Natural killer cell (primary cell): ENCODE measurements around the gene KRTAP13-4. TPM values are rescaled to one million over a fixed set of nuclear protein-coding genes. Genes with fewer than 3 reads are reported as not detected.

Experiments used
- ATAC-seq, 3 donors: fragments of 150-1000 bp in 2 of 3; fragments of 200-7000 bp in 1 of 3; cut with Tn5 transposase; 1 replicate in 1 of 3; 2 replicates in 2 of 3; pipeline ENCODE4 v1.10.0; 2021; ENCODE audit warnings: mild to moderate bottlenecking in 2 of 3, moderate library complexity in 2 of 3
- DNase-seq, 2 donors: peaks; one replicate each; pipeline versions ENCODE4 v3.0.0 to v3.0.0-alpha.2; 2013 to 2021; ENCODE audit warnings: mixed read lengths in 1 of 2
- H3K27ac ChIP-seq: one replicate; pipeline ENCODE4 v1.5.1; 2013; ENCODE audit warnings: mild to moderate bottlenecking, low read length
- H3K27me3 ChIP-seq: one replicate; pipeline ENCODE4 v1.6.1; 2013; ENCODE audit warnings: low read length; ENCODE audit not compliant: control insufficient read depth, insufficient read depth
- H3K36me3 ChIP-seq: one replicate; pipeline ENCODE4 v1.6.1; 2013; ENCODE audit warnings: low read length; ENCODE audit not compliant: control insufficient read depth, insufficient read depth
- H3K4me1 ChIP-seq: one replicate; pipeline ENCODE4 v1.6.1; 2013; ENCODE audit warnings: low read length; ENCODE audit not compliant: control insufficient read depth, insufficient read depth
- H3K4me3 ChIP-seq: one replicate; pipeline ENCODE4 v1.5.1; 2013; ENCODE audit warnings: low read length
- H3K9me3 ChIP-seq: one replicate; pipeline ENCODE4 v1.6.1; 2013; ENCODE audit warnings: low read length; ENCODE audit not compliant: control insufficient read depth, insufficient read depth
- H3K27ac Mint-ChIP-seq, 2 donors: one replicate each; pipeline ENCODE4 v1.8.0; 2022; ENCODE audit warnings: mild to moderate bottlenecking in 2 of 2, mixed read lengths in 2 of 2, moderate library complexity in 1 of 2
- H3K27me3 Mint-ChIP-seq, 2 donors: one replicate each; pipeline ENCODE4 v1.8.0; 2022; ENCODE audit warnings: low read depth in 2 of 2, mixed read lengths in 2 of 2
- H3K36me3 Mint-ChIP-seq: one replicate; pipeline ENCODE4 v1.8.0; 2022; ENCODE audit warnings: mixed read lengths
- H3K4me1 Mint-ChIP-seq, 2 donors: one replicate each; pipeline ENCODE4 v1.8.0; 2022; ENCODE audit warnings: mixed read lengths in 2 of 2
- H3K4me3 Mint-ChIP-seq: one replicate; pipeline ENCODE4 v1.8.0; 2022; ENCODE audit warnings: mild to moderate bottlenecking, moderate library complexity, mixed read lengths
- H3K9me3 Mint-ChIP-seq, 2 donors: one replicate each; pipeline ENCODE4 v1.8.0; 2022; ENCODE audit warnings: mixed read lengths in 2 of 2
- CTCF ChIP-seq: fragments of 200-600 bp; IDR thresholded peaks from one replicate; pipeline ENCODE4 v1.8.0; 2022; ENCODE audit warnings: antibody characterized with exemption
- WGBS: methylation state at CpG from one replicate; pipeline ENCODE4 v1.1.7; 2013; ENCODE audit warnings: missing lambda C conversion rate; ENCODE audit not compliant: insufficient coverage; 5-methylcytosine and 5-hydroxymethylcytosine counted together
- intact Hi-C: fragments of 100-400 bp; cut with micrococcal nuclease; formaldehyde crosslinking; loops from one replicate; pipeline ENCODE4 v1.14.2; 2022
- total RNA-seq, 4 donors: library from RNA; stranded (reverse); fragments of 120-200 nt in 1 of 4; gene quantifications; one replicate each; pipeline versions ENCODE4 v1.2.3 to v1.2.4, GENCODE V29; 2013 to 2022

Gene KRTAP13-4
- total RNA-seq, 3 donors from 2014 or later (not counting 1 experiment from before 2014, with no cell fraction given): not detected

GRCh38 chr21:30468900-30469714 lies 39.1 kb downstream of the KRTAP13-4 start:
- Histone ChIP-seq H3K4me1 (no peaks in the 10 kb centered on the region), H3K27me3 (no peaks in the 10 kb centered on the region), H3K27ac (no peak overlapping the region), H3K36me3 (no peaks in the 10 kb centered on the region), H3K9me3 (no peaks in the 10 kb centered on the region), H3K4me3 (no peak overlapping the region)
- ATAC-seq: no peak
- H3K4me1 Mint-ChIP-seq: no peaks in the 10 kb centered on the region
- no peak overlapping the region for H3K27ac Mint-ChIP-seq
- H3K36me3 Mint-ChIP-seq: no peaks in the 10 kb centered on the region
- no peak overlapping the region for H3K4me3 Mint-ChIP-seq
- 84% methylated on average over 4 of the region's 6 CpGs for WGBS
- H3K9me3 Mint-ChIP-seq: peaks cover 5 to 6% of the 10 kb centered on the region in 2 donors
- no peak for DNase-seq
- TF ChIP-seq CTCF: no peak
- H3K27me3 Mint-ChIP-seq: no peaks in the 10 kb centered on the region
- intact Hi-C loops: no loop called here

- ATAC-seq (no peak), DNase-seq (no peak)
- Mint-ChIP-seq H3K4me1 (no peaks in the 10 kb centered on the region), H3K9me3 (peaks cover 4 to 8% of the 10 kb centered on the region in 2 donors), H3K4me3 (no peak overlapping the region), H3K27ac (no peak overlapping the region), H3K36me3 (no peaks in the 10 kb centered on the region), H3K27me3 (no peaks in the 10 kb centered on the region)
- WGBS: 54% methylated on average over 3 of the region's 3 CpGs
- Histone ChIP-seq H3K27me3 (no peaks in the 10 kb centered on the region), H3K27ac (no peak overlapping the region), H3K4me3 (no peak overlapping the region), H3K9me3 (no peaks in the 10 kb centered on the region), H3K4me1 (no peaks in the 10 kb centered on the region), H3K36me3 (no peaks in the 10 kb centered on the region)
- intact Hi-C loops: no loop called here
- TF ChIP-seq CTCF: no peak
Observed at GRCh38 chr21:30478004-30478403, 48.0 kb downstream of the KRTAP13-4 start.

GRCh38 chr21:30479259-30479658 lies 49.2 kb downstream of the KRTAP13-4 start:
- H3K4me1 ChIP-seq: no peaks in the 10 kb centered on the region
- peaks cover 4 to 8% of the 10 kb centered on the region in 2 donors for H3K9me3 Mint-ChIP-seq
- intact Hi-C loops: no loop called here
- DNase-seq: no peak
- H3K27me3 Mint-ChIP-seq: no peaks in the 10 kb centered on the region
- H3K9me3 ChIP-seq: no peaks in the 10 kb centered on the region
- H3K4me3 ChIP-seq: no peak overlapping the region
- H3K36me3 Mint-ChIP-seq: no peaks in the 10 kb centered on the region
- H3K36me3 ChIP-seq: no peaks in the 10 kb centered on the region
- WGBS: 69% methylated on average over 3 of the region's 4 CpGs
- H3K4me3 Mint-ChIP-seq: no peak overlapping the region
- H3K27ac Mint-ChIP-seq: no peak overlapping the region
- no peaks in the 10 kb centered on the region for H3K4me1 Mint-ChIP-seq
- no peak for ATAC-seq
- no peaks in the 10 kb centered on the region for H3K27me3 ChIP-seq
- TF ChIP-seq CTCF: no peak
- H3K27ac ChIP-seq: no peak overlapping the region

GRCh38 chr21:30480145-30480544 lies 50.1 kb downstream of the KRTAP13-4 start, which contains the start of gene KRTAP19-1:
TSS of gene KRTAP19-1 (minus strand) at chr21:30480367. CDS start at chr21:30480317, 50 bp downstream.
- H3K4me3 Mint-ChIP-seq: no peak within 1 kb of the TSS
- intact Hi-C loops: no loop called here
- Histone ChIP-seq H3K4me3 (no peak within 1 kb of the TSS), H3K27ac (no peak within 1 kb of the TSS), H3K9me3 (no peaks in the 10 kb centered on the region), H3K4me1 (no peaks in the 10 kb centered on the region), H3K36me3 (no peaks in the 10 kb centered on the region), H3K27me3 (no peaks in the 10 kb centered on the region)
- H3K9me3 Mint-ChIP-seq: peaks cover 4 to 5% of the 10 kb centered on the region in 2 donors
- H3K27me3 Mint-ChIP-seq: no peaks in the 10 kb centered on the region
- no peak for TF ChIP-seq CTCF
- 87% methylated on average over 7 of the region's 7 CpGs for WGBS
- no peaks in the 10 kb centered on the region for H3K36me3 Mint-ChIP-seq
- no peaks in the 10 kb centered on the region for H3K4me1 Mint-ChIP-seq
- no peak for DNase-seq
- H3K27ac Mint-ChIP-seq: no peak within 1 kb of the TSS
- no peak for ATAC-seq
